ENCODE measurements around the gene HAUS1. TPM values are rescaled to one million over a fixed set of nuclear protein-coding genes. Genes with fewer than 3 reads are reported as not detected.

HAUS1 gene
- total and polyA plus RNA-seq, 2 experiments from 2014 or later = 163 to 216 TPM

GRCh38 chr18:46096651-46097300, 7.4 kb upstream of the HAUS1 start (continued):
- no peak for TF ChIP-seq ZNF462 (CRISPR knock-in tag; IDR thresholded peaks at IDR 0.05)
- TF ChIP-seq ETS1 (IDR thresholded peaks at IDR 0.05) = no peak

GRCh38 chr18:46097431-46097800, 6.8 kb upstream of the HAUS1 start:
- H3K9me2 ChIP-seq (ENCODE audit: insufficient read depth) = no peaks in the 10 kb centered on the region
- 0 out of 2 replicates have a peak, but pooled peaks cover 4% of the 10 kb centered on the region for H3F3A ChIP-seq (replicated peaks; ENCODE audit: low read depth)
- peaks cover 40% of the 10 kb centered on the region for H3K36me3 Mint-ChIP-seq (ENCODE audit: low read depth)
- H3K36me3 ChIP-seq (ENCODE audit: insufficient read depth) = peaks cover 25% of the 10 kb centered on the region
- peak overlapping the region; percentile 99 for H3K27ac Mint-ChIP-seq
- peaks cover 57% of the 10 kb centered on the region for H3K79me2 ChIP-seq (replicated peaks; ENCODE audit: insufficient read depth)
- TF ChIP-seq ZNF462 (CRISPR knock-in tag; IDR thresholded peaks at IDR 0.05) (no peak), POLR2AphosphoS5 (IDR thresholded peaks at IDR 0.05; ENCODE audit: low read depth) (no peak)
- peak overlapping the region; percentile 99 for H3K4me3 Mint-ChIP-seq
- peaks cover 37% of the 10 kb centered on the region; the same call in 1 of the 2 replicates for H4K20me1 ChIP-seq (replicated peaks; ENCODE audit: insufficient read depth)
- H2AFZ ChIP-seq = no peak overlapping the region
- peaks cover 16% of the 10 kb centered on the region; the same call in 2 of the 3 replicates for H3K4me1 Mint-ChIP-seq
- no peaks in the 10 kb centered on the region; the same call in 2 of the 3 replicates for H3K9me3 Mint-ChIP-seq
- H3K4me2 ChIP-seq = peak overlapping the region; percentile 85
- no peaks in the 10 kb centered on the region for H3K27me3 ChIP-seq (ENCODE audit: insufficient read depth)
- H3K27ac ChIP-seq (ENCODE audit: low read depth) = peak overlapping the region; percentile 68
- no peak for ATAC-seq
- no peak for DNase-seq (ENCODE audit: low spot score)
- peak overlapping the region; percentile 100 for H3K4me3 ChIP-seq
- peaks cover 10% of the 10 kb centered on the region for H3K4me1 ChIP-seq (ENCODE audit: insufficient read depth)
- H3K27me3 Mint-ChIP-seq (ENCODE audit: insufficient read depth, low read depth, poor library complexity) = peaks cover 9% of the 10 kb centered on the region

All from GM23338 (cell line).